Naive thymus-derived CD8-positive, alpha-beta T cell (primary cell): ENCODE measurements around the gene SIK3. TPM values are rescaled to one million over a fixed set of nuclear protein-coding genes. Genes with fewer than 3 reads are reported as not detected.

Experiments
- ATAC-seq, 2 donors: fragments of 150-1000 bp; cut with Tn5 transposase in 1 of 2; sonication (Bioruptor Pico), chemical (Tn5 transposase) in 1 of 2; 1 replicate in 1 of 2; 2 replicates in 1 of 2; pipeline ENCODE4 v1.10.0; 2021; ENCODE audit warnings: mild to moderate bottlenecking in 2 of 2, moderate library complexity in 2 of 2
- POLR2A ChIA-PET: fragments of 350-600 bp; sonication (Branson Sonifier 250); formaldehyde crosslinking; loops from one replicate; lab custom pipeline; 2021; ENCODE audit warnings: antibody characterized with exemption; lab: Charles Lee
- DNase-seq, 10 donors: peaks; one replicate each; pipeline versions ENCODE4 v3.0.0 to v3.0.0-alpha.2; 2020 to 2022
- H3K27ac Mint-ChIP-seq, 10 donors: one replicate each; pipeline ENCODE4 v1.8.0; 2020 to 2022; ENCODE audit warnings: mild to moderate bottlenecking in 10 of 10, mixed read lengths in 10 of 10, moderate library complexity in 4 of 10, inconsistent platforms in 1 of 10
- H3K27me3 Mint-ChIP-seq, 5 donors: one replicate each; pipeline ENCODE4 v1.8.0; 2021 to 2022; ENCODE audit warnings: mixed read lengths in 5 of 5
- H3K36me3 Mint-ChIP-seq, 3 donors: one replicate each; pipeline ENCODE4 v1.8.0; 2020 to 2022; ENCODE audit warnings: mixed read lengths in 3 of 3, mild to moderate bottlenecking in 2 of 3, inconsistent platforms in 1 of 3
- H3K4me1 Mint-ChIP-seq, 4 donors: one replicate each; pipeline ENCODE4 v1.8.0; 2021 to 2022; ENCODE audit warnings: mixed read lengths in 4 of 4
- H3K4me3 Mint-ChIP-seq, 10 donors: one replicate each; pipeline ENCODE4 v1.8.0; 2020 to 2022; ENCODE audit warnings: mild to moderate bottlenecking in 10 of 10, mixed read lengths in 10 of 10, moderate library complexity in 6 of 10, inconsistent platforms in 1 of 10
- H3K9me3 Mint-ChIP-seq, 9 donors: one replicate each; pipeline ENCODE4 v1.8.0; 2020 to 2022; ENCODE audit warnings: mixed read lengths in 9 of 9, mild to moderate bottlenecking in 3 of 9, inconsistent platforms in 1 of 9, moderate library complexity in 1 of 9
- polyA plus RNA-seq, 3 donors: library from polyadenylated mRNA; unstranded; fragments of 300-500 nt; fragmentation: Illumina TruSeq; gene quantifications; one replicate each; pipeline ENCODE4 v1.2.3, GENCODE V29; 2021
- total RNA-seq, 8 experiments: library from RNA in 2 of 8; stranded (reverse) in 2 of 8; gene quantifications; one replicate each; pipeline ENCODE4 v1.2.3 and lab custom pipeline; 2021 to 2026

Gene SIK3
- total and polyA plus RNA-seq, 5 experiments from 2014 or later = 14.1 to 69.2 (median 16.2) TPM

DNA sequence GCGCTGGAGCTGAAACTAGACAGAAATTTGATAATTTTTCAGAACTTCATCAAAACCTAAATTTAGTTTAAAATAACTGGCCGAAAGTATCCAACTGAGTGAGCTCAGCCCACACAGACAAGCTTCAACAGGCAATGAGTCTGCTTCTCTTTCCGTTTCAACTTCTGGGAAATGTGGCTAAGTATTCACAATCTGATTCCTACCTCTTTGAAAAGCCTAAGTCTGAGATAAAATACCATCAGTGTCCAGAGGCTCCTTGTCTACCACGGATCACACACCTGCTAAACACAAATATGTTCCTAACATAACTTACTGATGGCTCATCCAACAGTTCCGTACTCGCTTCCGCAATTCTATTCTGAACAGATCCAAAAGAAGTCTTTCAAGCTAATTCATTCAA lies 8.5 kb downstream of the SIK3 start:
- Mint-ChIP-seq H3K27ac (peak overlapping the region in 1 of 10 donors; percentile 50), H3K4me1 (peaks cover 29 to 82% (median 77%) of the 10 kb centered on the region in 4 donors), H3K4me3 (peak overlapping the region in 1 of 10 donors; percentile 21), H3K9me3 (peaks cover 0 to 10% (median 0%) of the 10 kb centered on the region in 9 donors), H3K36me3 (peaks cover 5 to 21% (median 7%) of the 10 kb centered on the region in 3 donors), H3K27me3 (no peaks in the 10 kb centered on the region)
- DNase-seq = no peak
- POLR2A ChIA-PET = interaction anchor here (0.7 kb wide), 1 partner anchor 124 kb away, joined by 3 read pairs; no protein-coding TSS in a partner anchor
- ATAC-seq = no peak

DNA sequence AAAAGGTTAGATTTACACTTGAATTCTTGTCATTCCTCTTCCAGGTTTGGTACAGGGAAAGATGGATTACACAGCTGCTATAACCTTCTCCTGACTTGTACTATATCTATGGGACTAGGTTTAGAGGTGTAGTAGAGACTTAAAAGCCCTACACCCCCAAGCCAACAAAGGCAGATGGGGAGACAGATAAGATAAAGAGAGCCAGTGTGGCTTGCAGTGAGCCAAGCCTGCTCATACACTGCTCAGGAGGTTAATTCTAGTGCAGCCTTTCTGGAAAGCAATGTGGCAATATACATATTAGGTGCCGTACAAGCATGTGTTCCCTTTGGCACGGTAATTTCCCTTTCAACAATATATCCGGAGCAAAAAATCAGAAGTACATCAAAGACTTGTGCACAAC lies 10.8 kb downstream of the SIK3 start:
- POLR2A ChIA-PET = no interaction called here
- Mint-ChIP-seq H3K4me1 (peaks cover 33 to 81% (median 76%) of the 10 kb centered on the region in 4 donors), H3K36me3 (peaks cover 5 to 19% (median 6%) of the 10 kb centered on the region in 3 donors), H3K9me3 (peaks cover 0 to 8% (median 0%) of the 10 kb centered on the region in 9 donors), H3K4me3 (peak overlapping the region in 7 of 10 donors; percentile 28 to 57 (median 36)), H3K27ac (peak overlapping the region in 9 of 10 donors; percentile 7 to 75 (median 42)), H3K27me3 (no peaks in the 10 kb centered on the region)
- ATAC-seq (peak; percentile 60 to 67), DNase-seq (peak in 2 of 10 donors; percentile 21 to 22)

DNA sequence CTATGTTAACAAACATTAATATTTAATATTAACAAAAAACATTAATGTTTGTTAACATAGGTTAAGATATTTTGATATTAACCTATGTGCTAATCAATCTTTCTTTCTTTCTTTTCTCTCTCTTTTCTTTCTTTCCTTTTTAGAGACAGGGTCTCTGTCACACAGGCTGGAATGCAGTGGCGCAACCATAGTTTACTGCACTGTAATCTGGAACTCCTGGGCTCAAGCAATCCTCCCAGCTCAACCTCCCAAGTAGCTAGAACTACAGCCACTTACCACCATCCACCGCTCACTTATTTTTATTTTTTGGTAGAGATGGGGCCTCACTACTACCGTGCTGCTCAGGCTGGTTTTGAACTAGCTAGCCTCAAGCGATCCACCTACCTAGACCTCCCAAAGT lies 13.2 kb downstream of the SIK3 start:
- H3K4me1 Mint-ChIP-seq = peaks cover 27 to 80% (median 72%) of the 10 kb centered on the region in 4 donors

DNA sequence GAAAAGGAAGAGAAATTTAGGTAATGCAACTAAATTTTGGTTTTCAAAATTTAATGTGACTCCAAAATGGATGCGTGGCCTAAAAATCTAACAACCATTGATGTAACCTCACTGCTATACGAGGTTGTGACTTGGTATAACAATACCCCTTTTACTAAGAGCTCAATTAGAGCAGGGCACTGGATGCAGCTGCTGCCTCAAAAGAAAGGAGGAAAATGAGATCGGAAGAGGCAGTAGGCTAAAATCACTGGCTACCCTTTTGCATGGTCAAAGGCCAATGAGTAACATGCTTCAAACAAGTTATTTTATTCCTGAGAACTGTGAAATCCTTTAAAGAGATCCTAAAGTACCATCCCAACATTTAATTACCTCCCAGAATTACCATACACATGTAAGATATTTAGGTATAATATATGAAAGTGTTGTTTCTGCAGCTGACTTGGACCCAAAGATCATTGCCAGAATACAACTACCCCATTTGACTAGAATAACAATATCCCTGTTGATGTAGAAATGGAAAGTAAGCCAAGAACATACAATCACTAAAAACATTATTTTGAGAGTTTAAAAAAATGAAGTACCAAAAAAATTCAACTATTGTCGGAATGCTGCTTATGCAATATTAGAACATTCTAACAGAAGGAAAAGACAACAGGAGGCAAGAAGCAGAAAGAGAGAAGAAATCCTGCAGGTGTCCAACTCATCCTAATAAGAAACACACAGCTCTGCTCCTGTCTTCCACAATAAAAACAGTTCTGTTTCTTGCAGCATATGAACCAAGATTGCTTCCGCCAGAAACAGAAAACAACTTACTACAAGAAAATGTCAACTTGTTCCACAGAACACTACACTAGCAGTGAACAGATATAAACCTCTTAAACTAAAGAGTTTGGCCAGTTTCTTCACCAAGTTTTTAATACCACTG lies 15.0 kb downstream of the SIK3 start:
- H3K27me3 Mint-ChIP-seq = no peaks in the 10 kb centered on the region
- H3K4me1 Mint-ChIP-seq = peaks cover 28 to 78% (median 68%) of the 10 kb centered on the region in 4 donors
- DNase-seq (no peak), ATAC-seq (no peak)
- no peak overlapping the region for H3K27ac Mint-ChIP-seq
- H3K4me3 Mint-ChIP-seq = peak overlapping the region in 1 of 10 donors; percentile 25
- H3K9me3 Mint-ChIP-seq = no peaks in the 10 kb centered on the region
- POLR2A ChIA-PET = interaction anchor here (0.5 to 1.2 kb wide), 5 partner anchors 10 to 249 kb away, joined by 3 to 9 read pairs (median 4); partner anchors contain the start of gene SIK3
- H3K36me3 Mint-ChIP-seq = peaks cover 0 to 12% (median 0%) of the 10 kb centered on the region in 3 donors

More for the DNA sequence above, 13.2 kb downstream of the SIK3 start:
- Mint-ChIP-seq H3K9me3 (no peaks in the 10 kb centered on the region), H3K27me3 (no peaks in the 10 kb centered on the region), H3K4me3 (no peak overlapping the region), H3K27ac (peak overlapping the region in 4 of 10 donors; percentile 9 to 46 (median 26)), H3K36me3 (peaks cover 0 to 19% (median 0%) of the 10 kb centered on the region in 3 donors)
- DNase-seq = no peak
- POLR2A ChIA-PET = no interaction called here
- no peak for ATAC-seq

DNA sequence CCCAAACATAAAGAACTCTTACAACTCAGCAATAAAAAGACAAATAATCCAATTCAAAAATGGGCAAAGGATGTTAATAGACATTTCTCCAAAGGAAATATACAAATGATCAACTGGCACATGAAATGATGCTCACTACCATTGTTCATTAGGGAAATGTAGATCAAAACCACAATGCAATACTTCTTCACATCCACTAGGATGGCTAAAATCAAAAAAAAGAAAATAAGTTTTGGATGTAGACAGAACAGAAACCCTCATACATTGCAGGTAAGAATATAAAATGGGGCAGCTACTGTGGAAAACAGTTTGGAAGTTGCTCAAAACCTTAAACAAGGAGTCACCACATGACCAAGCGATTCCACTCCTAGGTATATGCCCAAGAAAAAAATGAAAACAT lies 16.3 kb downstream of the SIK3 start:
- peak; percentile 21 to 39 for ATAC-seq
- H3K4me1 Mint-ChIP-seq = peaks cover 24 to 79% (median 69%) of the 10 kb centered on the region in 4 donors
- H3K36me3 Mint-ChIP-seq = peaks cover 0 to 12% (median 3%) of the 10 kb centered on the region in 3 donors
- no peak for DNase-seq
- POLR2A ChIA-PET = interaction anchor here (1.2 kb wide), 1 partner anchor 15 kb away, joined by 3 read pairs; no protein-coding TSS in a partner anchor
- H3K27me3 Mint-ChIP-seq = no peaks in the 10 kb centered on the region
- H3K4me3 Mint-ChIP-seq = no peak overlapping the region
- no peaks in the 10 kb centered on the region for H3K9me3 Mint-ChIP-seq
- H3K27ac Mint-ChIP-seq = peak overlapping the region in 1 of 10 donors; percentile 31

DNA sequence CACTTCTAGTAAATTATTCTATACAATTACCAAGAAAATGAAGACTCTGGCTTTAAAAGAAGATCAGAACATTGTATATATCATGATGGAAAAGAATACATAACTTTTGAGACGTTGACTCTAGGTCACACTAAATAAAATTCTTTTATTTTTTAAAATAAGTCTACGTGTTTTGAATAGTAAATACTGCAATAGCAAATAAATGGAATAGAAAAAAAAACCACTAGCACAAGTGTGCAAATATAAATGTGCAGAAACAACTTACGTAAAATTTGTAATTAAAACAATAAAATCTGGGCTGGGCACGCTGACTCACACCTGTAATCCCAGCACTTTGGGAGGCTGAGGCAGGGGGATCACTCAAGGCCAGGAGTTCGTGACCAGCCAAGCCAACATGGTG lies 17.9 kb downstream of the SIK3 start:
- no peak for DNase-seq
- H3K27me3 Mint-ChIP-seq = no peaks in the 10 kb centered on the region
- POLR2A ChIA-PET = no interaction called here
- H3K27ac Mint-ChIP-seq = no peak overlapping the region
- no peak for ATAC-seq
- peaks cover 23 to 77% (median 63%) of the 10 kb centered on the region in 4 donors for H3K4me1 Mint-ChIP-seq
- peaks cover 0 to 11% (median 3%) of the 10 kb centered on the region in 3 donors for H3K36me3 Mint-ChIP-seq
- no peaks in the 10 kb centered on the region for H3K9me3 Mint-ChIP-seq
- peak overlapping the region in 1 of 10 donors; percentile 43 for H3K4me3 Mint-ChIP-seq

DNA sequence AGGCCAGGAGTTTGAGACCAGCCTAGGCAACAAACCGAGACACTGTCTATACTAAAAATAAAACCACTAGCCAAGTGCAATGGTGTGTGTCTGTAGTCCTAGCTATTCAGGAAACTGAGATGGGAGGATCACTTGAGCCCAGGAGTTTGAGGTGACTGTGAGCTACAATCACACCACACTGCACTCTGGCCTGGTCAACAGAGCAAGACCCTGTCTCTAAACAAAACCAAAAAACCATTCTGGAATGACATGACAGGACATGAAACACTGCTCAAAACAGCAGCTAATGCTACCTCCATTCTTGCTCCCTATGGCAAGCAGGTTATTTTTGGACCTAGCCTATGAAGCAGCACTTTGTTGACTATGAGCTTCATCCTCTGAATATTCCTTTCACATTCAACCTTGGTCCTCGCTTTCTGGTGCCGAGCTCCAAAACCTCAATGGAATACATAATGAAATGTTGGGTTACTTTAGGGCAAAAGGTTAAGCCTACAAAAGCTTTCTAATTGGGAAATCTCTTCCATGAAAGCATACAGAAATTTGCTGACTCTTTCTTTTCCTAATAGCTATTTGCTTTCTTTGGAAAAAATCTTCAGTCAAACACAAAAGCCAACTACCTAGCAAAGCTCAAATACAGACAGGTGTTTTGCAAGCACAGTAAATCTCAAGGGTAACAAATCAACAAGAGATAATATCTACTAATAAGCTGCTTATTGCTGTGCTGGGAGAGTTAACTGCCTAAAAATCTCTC lies 21.1 kb downstream of the SIK3 start:
- ATAC-seq (no peak), DNase-seq (no peak)
- POLR2A ChIA-PET = interaction anchor here (0.6 kb wide), 2 partner anchors 130 to 189 kb away, joined by 4 read pairs; no protein-coding TSS in a partner anchor
- Mint-ChIP-seq H3K9me3 (no peaks in the 10 kb centered on the region), H3K36me3 (peaks cover 0 to 7% (median 3%) of the 10 kb centered on the region in 3 donors), H3K4me3 (no peak overlapping the region), H3K4me1 (peaks cover 23 to 72% (median 59%) of the 10 kb centered on the region in 4 donors), H3K27me3 (no peaks in the 10 kb centered on the region), H3K27ac (peak overlapping the region in 1 of 10 donors; percentile 44)

DNA sequence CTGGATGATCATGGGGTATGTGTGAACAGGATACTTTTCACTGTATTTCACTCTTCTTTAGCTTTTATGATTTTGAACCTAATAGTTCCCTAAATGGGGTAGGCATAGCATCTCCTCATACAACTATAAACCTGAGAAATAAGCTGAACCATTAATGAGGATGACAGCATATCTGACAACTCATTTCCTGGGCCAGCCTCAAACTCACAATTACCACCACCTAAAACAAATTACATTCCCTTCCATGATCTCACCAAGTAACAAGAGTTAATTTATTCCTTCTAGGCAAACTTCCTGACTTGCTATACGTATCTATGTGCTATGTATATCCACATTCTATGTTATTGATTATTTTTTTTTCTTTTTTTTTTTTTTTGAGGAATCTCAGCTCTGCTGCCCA lies 23.0 kb downstream of the SIK3 start:
- POLR2A ChIA-PET = interaction anchor here (0.6 kb wide), 1 partner anchor 875 kb away, joined by 5 read pairs; no protein-coding TSS in a partner anchor
- Mint-ChIP-seq H3K36me3 (peaks cover 0 to 6% (median 0%) of the 10 kb centered on the region in 3 donors), H3K27ac (peak overlapping the region in 2 of 10 donors; percentile 10 to 13), H3K4me3 (peak overlapping the region in 1 of 10 donors; percentile 1), H3K4me1 (peaks cover 18 to 67% (median 56%) of the 10 kb centered on the region in 4 donors), H3K27me3 (no peaks in the 10 kb centered on the region), H3K9me3 (no peaks in the 10 kb centered on the region)
- ATAC-seq (no peak), DNase-seq (no peak)

DNA sequence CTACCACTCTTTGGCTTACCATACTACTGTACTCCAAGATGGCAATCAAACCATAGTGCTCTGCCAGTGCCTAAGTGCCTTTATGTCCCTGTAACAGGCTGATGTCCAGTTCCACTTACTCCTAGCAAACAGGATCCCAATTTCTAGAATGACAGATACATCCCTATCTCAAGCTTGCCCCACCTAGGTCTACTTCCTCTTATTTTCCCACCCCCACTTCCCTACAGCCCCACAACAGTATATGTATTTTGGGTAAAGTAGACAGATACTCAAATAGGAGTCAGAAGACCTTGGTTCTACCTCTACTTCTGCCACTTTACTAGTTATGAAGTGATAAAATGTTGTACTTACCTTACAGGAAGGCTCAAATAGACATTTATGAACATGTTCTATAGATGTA lies 24.1 kb downstream of the SIK3 start:
- H3K27me3 Mint-ChIP-seq = no peaks in the 10 kb centered on the region
- H3K36me3 Mint-ChIP-seq = peaks cover 0 to 6% (median 0%) of the 10 kb centered on the region in 3 donors
- peaks cover 22 to 74% (median 63%) of the 10 kb centered on the region in 4 donors for H3K4me1 Mint-ChIP-seq
- H3K27ac Mint-ChIP-seq = peak overlapping the region in 3 of 10 donors; percentile 57 to 69 (median 69)
- DNase-seq = no peak
- H3K4me3 Mint-ChIP-seq = no peak overlapping the region
- POLR2A ChIA-PET = interaction anchor here (0.6 kb wide), 1 partner anchor 36 kb away, joined by 3 read pairs; no protein-coding TSS in a partner anchor
- no peak for ATAC-seq
- H3K9me3 Mint-ChIP-seq = no peaks in the 10 kb centered on the region

DNA sequence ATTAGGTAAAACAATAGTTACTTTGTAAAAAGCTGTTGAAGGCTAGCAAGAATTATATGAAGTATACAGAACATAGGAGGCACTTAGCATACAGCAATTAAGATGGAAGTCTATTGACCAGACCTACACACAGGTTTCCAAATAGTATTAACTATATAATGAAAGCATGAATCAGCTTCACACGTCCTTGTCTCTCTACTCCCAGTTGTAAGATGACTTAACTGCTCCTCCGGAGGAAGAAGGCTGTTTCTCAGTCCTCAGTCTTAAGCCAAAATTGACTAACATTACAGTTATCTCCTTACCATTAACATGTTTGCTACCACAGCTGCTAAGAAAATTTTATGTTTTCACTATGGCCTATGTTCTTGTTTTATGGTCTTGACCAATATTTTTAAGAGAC lies 24.7 kb downstream of the SIK3 start:
- no peaks in the 10 kb centered on the region for H3K27me3 Mint-ChIP-seq
- H3K27ac Mint-ChIP-seq = peak overlapping the region in 2 of 10 donors; percentile 57 to 69
- H3K36me3 Mint-ChIP-seq = peaks cover 0 to 6% (median 0%) of the 10 kb centered on the region in 3 donors
- H3K9me3 Mint-ChIP-seq = no peaks in the 10 kb centered on the region
- POLR2A ChIA-PET = interaction anchor here (0.6 kb wide), 1 partner anchor 35 kb away, joined by 3 read pairs; no protein-coding TSS in a partner anchor
- peak overlapping the region in 1 of 10 donors; percentile 5 for H3K4me3 Mint-ChIP-seq
- DNase-seq = no peak
- H3K4me1 Mint-ChIP-seq = peaks cover 21 to 72% (median 63%) of the 10 kb centered on the region in 4 donors
- no peak for ATAC-seq

DNA sequence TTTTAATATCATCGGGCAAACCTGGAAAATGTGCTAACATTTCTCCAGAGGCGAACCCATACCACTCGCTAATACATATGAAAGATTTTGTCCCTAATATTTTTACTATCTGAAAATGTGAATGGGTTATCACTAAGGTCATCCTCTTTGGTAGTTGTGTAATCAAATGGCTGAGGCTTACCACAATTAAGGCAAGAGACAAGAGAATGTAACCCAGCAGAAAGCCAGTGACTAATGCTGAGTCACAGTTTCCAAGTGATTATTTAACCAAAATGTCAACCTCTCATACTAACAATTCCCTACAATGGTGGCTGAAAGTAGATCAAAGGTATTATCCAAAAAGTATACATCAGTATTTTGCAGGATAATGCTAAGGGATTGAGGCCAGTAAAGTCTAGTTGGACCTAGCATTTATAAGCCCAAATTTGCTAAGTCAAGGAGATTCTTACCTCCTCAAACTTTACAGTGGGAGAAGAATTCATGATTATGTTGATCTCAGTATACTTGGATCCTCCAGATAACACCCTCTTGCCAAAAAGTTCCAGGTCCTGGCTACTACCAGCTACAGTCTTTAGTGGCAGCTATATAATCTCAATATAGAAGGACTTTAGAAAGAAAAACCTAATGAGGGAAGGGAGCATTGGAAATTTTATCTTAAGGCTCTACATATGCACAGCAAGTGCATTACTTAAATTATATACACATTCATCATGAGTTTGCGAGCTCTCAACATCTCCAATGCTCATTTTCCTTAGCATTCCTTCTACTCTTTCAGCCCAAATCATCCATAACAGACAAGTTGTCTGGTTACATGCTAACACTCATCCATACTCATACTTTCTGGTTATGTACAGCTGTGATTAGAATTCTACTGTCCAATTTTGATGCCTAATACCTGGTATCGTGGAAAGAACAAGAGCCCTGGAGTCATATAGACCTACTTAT lies 25.4 kb downstream of the SIK3 start:
- peak overlapping the region in 2 of 10 donors; percentile 18 to 26 for H3K27ac Mint-ChIP-seq
- no peaks in the 10 kb centered on the region for H3K9me3 Mint-ChIP-seq
- H3K4me1 Mint-ChIP-seq = peaks cover 19 to 75% (median 63%) of the 10 kb centered on the region in 4 donors
- DNase-seq (no peak), ATAC-seq (peak in 1 of 2 donors; percentile 26)
- H3K27me3 Mint-ChIP-seq = no peaks in the 10 kb centered on the region
- peaks cover 0 to 6% (median 0%) of the 10 kb centered on the region in 3 donors for H3K36me3 Mint-ChIP-seq
- no peak overlapping the region for H3K4me3 Mint-ChIP-seq
- POLR2A ChIA-PET = interaction anchor here (0.5 kb wide), 1 partner anchor 23 kb away, joined by 8 read pairs; no protein-coding TSS in a partner anchor
